Measurements from ENCODE around the gene SNX25. TPM values are rescaled to one million over a fixed set of nuclear protein-coding genes. Genes with fewer than 3 reads are reported as not detected.
A peak's percentile ranks its signal among the peaks of the same experiment; 100 is the strongest.
"Not testable (repeated sequence)": the region's sequence is repeated elsewhere in the genome, so short reads cannot be mapped to it uniquely, and the experiment has no call there.

The SNX25 gene
- total RNA-seq, 2 donors from 2014 or later, result 20.6 to 30.6 TPM

DNA sequence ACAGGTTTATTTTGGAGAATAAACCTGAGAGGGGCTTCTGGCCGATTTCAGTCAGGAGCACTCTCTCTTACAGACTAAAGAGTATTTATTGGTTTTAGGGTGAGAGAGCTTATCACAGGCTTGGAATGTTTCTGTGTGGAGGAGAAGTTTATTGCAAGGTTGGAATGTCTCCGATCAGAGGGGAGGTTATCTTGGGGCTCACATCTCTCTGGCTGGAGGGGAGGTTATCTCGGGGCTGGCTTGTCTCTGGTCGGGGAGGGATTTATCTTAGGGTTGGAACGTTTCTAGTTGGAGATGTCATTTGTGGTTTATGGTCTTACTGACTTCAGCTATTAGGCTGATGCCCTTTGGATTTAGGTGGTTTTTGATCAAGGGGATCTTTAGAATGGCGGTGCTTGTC lies 115.0 kb downstream of the SNX25 start:
- H3K27me3 Mint-ChIP-seq; H3K4me3 Mint-ChIP-seq; H3K9me3 Mint-ChIP-seq; ATAC-seq; H3K4me1 Mint-ChIP-seq (ENCODE audit: low read depth in 2 of 2); H3K36me3 Mint-ChIP-seq; DNase-seq (ENCODE audit: low spot score); H3K27ac Mint-ChIP-seq: not testable (repeated sequence)

DNA sequence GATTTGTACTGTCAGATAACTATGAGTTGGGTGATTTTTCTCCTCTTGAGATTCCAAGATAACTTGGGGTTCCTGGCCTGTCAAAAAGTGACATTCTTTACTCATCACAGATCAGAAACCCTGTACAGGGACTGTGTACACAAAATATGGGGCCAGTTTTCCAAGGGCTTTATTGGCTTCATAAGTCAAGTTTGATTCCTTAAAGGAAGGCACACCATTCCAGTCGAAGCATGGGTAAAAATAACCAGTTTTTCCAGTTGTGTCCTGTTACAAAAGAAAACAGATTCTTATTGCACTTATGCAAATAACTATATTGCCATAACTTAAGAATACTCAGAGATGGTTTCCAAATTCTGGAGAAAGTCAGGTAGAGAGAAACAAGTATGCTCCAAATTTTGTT lies 116.3 kb downstream of the SNX25 start:
- not testable (repeated sequence) for DNase-seq (ENCODE audit: low spot score); H3K4me3 Mint-ChIP-seq; ATAC-seq; H3K27ac Mint-ChIP-seq; H3K36me3 Mint-ChIP-seq; H3K4me1 Mint-ChIP-seq (ENCODE audit: low read depth in 2 of 2); H3K9me3 Mint-ChIP-seq; H3K27me3 Mint-ChIP-seq

DNA sequence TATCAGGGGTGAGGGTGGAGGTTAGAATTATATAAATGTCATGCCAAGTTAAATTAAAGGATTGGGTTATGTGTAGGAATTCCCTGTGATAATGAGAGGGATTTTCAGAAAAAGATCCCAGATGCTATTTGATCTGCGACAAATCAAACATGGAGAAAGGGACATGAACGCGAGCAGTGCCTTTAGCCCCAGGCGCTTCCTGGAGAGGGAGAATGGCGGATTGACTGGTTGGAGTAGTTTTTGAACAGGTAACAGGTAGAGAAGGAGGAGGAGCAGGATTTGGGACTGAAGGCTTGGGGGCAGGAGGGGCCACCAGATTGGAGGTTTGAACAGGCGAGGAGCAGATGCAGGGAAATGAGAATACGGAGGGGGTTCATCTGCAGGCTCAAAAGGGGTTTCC lies 119.2 kb downstream of the SNX25 start:
- peaks cover 2% of the 10 kb centered on the region for H3K9me3 Mint-ChIP-seq
- DNase-seq (ENCODE audit: low spot score), result no peak
- H3K27me3 Mint-ChIP-seq, result no peaks in the 10 kb centered on the region
- H3K27ac Mint-ChIP-seq, result no peak overlapping the region
- no peak for ATAC-seq
- H3K4me1 Mint-ChIP-seq (ENCODE audit: low read depth in 2 of 2), result peaks cover 0 to 4% of the 10 kb centered on the region in 2 donors
- H3K4me3 Mint-ChIP-seq, result no peak overlapping the region
- H3K36me3 Mint-ChIP-seq, result no peaks in the 10 kb centered on the region

DNA sequence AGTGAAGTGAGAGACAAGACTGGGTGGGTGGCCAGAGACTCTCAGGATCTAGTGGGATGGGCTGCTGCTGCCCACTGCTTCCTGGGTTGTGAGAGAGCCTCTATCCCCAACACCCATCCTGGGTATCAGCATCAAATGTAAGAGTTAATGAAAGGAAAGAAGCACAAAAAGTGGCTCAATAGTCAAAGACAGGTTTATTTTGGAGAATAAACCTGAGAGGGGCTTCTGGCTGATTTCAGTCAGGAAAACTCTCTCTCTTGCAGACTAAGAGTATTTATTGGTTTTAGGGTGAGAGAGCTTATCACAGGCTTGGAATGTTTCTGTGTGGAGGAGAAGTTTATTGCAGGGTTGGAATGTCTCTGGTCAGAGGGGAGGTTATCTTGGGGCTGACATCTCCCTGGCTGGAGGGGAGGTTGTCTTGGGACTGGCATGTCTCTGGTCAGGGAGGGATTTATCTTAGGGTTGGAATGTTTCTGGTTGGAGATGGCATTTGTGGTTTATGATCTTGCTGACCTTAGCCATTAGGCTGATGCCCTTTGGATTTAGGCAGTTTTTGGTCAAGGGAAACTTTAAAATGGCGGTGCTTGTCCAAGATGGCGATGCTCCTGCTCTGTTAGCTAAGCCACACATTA lies 120.6 kb downstream of the SNX25 start:
- H3K4me3 Mint-ChIP-seq; H3K9me3 Mint-ChIP-seq; ATAC-seq; DNase-seq (ENCODE audit: low spot score); H3K4me1 Mint-ChIP-seq (ENCODE audit: low read depth in 2 of 2); H3K27me3 Mint-ChIP-seq; H3K36me3 Mint-ChIP-seq; H3K27ac Mint-ChIP-seq: not testable (repeated sequence)

DNA sequence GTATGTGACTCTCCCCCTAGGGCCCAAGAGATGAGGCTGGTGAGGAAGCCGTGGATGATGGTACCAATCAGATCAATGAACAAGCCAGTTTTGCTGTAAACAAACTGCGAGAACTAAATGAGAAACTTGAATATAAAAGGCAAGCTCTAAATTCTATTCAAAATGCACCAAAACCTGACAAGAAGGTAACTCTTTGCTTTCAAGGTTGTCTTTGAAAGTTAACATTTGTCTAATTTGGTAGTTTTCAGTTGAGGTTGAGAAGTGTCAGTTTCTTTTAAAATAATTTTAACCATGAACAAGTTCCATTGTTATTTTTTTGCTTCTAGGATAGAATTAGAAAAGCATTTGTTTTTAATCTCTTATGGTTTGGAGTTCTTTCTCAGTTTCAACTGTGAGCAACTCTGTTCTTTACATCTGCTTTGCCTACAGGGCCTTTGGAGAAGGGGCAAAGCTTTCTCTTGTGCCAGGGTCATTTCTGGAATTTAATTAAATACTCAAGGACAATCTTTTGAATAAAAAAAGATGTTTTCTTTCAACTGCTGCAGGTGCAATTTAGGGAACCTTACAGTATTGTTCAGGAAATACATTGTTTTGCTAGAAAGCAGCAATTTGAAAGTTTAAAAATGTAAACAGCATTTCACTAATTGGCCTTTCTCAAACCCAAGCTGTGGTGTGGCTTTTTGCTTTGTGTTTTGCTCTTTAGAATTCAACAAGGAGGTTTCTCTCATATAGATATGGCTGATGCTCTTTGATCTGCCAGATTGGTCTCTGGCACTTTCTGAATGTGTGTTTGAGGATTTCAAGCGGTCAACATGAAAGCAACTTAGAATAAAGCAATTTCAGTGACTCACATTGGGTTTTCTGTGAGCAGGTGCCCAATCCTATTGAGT lies 123.4 kb downstream of the SNX25 start:
- ATAC-seq, result no peak
- H3K27ac Mint-ChIP-seq, result peak overlapping the region in 1 of 2 donors; percentile 49
- H3K9me3 Mint-ChIP-seq, result peaks cover 2% of the 10 kb centered on the region
- no peaks in the 10 kb centered on the region for H3K36me3 Mint-ChIP-seq
- peaks cover 0 to 4% of the 10 kb centered on the region in 2 donors for H3K4me1 Mint-ChIP-seq (ENCODE audit: low read depth in 2 of 2)
- no peak overlapping the region for H3K4me3 Mint-ChIP-seq
- no peak for DNase-seq (ENCODE audit: low spot score)
- no peaks in the 10 kb centered on the region for H3K27me3 Mint-ChIP-seq

DNA sequence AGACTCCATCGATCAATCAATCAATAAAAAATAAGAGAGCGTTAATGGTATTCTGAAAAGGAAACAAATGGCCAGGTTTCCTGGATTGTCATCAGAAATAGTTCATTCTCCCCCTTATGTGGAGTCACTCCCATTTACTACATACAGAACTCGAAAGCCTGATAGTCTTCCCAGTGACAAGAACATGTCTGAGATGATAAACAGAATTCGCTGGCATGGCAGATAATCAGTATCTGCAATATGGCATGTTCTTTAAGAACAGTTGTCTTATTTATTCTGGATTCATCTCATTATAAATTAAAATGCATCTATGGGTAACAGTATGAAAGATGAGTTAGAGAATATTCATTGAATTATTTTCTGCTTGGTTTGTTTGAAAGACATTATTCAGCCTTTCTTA lies 124.9 kb downstream of the SNX25 start:
- DNase-seq (ENCODE audit: low spot score) (no peak), ATAC-seq (no peak)
- peaks cover 0 to 4% of the 10 kb centered on the region in 2 donors for H3K4me1 Mint-ChIP-seq (ENCODE audit: low read depth in 2 of 2)
- H3K27me3 Mint-ChIP-seq, result no peaks in the 10 kb centered on the region
- peaks cover 9% of the 10 kb centered on the region for H3K36me3 Mint-ChIP-seq
- H3K27ac Mint-ChIP-seq, result no peak overlapping the region
- H3K9me3 Mint-ChIP-seq, result peaks cover 2% of the 10 kb centered on the region
- no peak overlapping the region for H3K4me3 Mint-ChIP-seq

DNA sequence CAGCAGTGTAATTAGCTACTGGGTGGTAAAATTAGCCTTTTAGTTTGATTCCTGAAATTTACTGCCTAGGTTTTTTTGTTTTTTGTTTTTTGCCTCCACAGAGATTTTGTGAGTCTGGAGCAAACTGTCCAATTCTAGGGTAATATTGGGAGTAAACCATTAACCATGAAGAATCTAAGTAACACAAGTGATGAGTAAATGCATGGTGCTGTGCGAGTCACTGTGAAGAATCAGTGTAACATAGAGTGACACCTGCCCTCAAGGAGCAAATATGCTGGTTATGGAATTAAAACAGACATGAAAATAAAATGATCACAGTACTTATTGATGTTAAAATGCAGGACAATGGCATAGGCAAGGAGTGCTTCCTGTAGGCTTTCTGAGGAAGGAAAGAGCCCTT lies 126.2 kb downstream of the SNX25 start:
- Mint-ChIP-seq H3K4me3 (no peak overlapping the region), H3K36me3 (peaks cover 13% of the 10 kb centered on the region), H3K4me1 (ENCODE audit: low read depth in 2 of 2) (peaks cover 0 to 3% of the 10 kb centered on the region in 2 donors), H3K9me3 (no peaks in the 10 kb centered on the region), H3K27me3 (no peaks in the 10 kb centered on the region), H3K27ac (no peak overlapping the region)
- DNase-seq (ENCODE audit: low spot score), result no peak
- ATAC-seq, result no peak

DNA sequence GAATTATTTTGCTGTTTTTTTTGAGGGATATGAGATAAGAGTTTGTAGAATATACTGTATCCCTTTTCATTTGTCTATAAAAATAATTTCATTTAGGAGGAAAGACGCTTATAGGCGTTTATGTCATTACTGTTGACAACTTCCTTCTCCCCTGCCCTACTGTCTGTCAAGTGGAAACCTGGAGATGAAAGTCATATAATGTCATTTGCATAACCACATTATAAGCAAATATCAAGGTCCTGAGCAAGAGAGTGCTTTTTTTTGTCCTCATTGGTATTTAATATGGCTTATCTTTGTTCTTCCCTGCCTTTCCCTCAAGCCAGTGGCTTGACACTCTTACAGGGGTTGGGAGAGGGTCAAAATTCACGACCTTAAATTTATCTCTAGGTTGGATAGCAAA lies 130.5 kb downstream of the SNX25 start:
- Mint-ChIP-seq H3K27me3 (no peaks in the 10 kb centered on the region), H3K4me1 (ENCODE audit: low read depth in 2 of 2) (peaks cover 13 to 40% of the 10 kb centered on the region in 2 donors), H3K4me3 (no peak overlapping the region), H3K36me3 (peaks cover 19% of the 10 kb centered on the region), H3K27ac (peak overlapping the region in 1 of 2 donors; percentile 65), H3K9me3 (no peaks in the 10 kb centered on the region)
- DNase-seq (ENCODE audit: low spot score) (no peak), ATAC-seq (no peak)

DNA sequence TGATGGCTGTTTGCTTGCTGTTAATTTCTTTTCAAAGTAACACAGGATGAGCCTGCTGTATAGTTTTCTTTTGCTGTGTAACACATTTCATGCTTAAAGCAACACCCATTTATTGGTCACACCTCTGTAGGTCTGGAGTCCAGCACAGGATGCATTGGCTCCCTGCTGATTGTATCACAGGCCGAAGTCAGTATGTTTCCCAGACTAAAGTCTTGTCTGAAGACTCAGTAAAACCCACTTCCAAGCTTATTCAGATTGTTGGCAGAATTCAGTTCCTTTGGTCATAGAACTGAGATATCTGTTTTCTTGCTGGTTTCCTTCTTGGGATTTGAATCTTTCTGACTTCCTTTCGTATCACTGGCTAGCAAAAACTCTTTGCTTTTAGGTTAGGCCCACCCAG lies 132.0 kb downstream of the SNX25 start:
- Mint-ChIP-seq H3K9me3 (no peaks in the 10 kb centered on the region), H3K4me1 (ENCODE audit: low read depth in 2 of 2) (peaks cover 15 to 44% of the 10 kb centered on the region in 2 donors)

DNA sequence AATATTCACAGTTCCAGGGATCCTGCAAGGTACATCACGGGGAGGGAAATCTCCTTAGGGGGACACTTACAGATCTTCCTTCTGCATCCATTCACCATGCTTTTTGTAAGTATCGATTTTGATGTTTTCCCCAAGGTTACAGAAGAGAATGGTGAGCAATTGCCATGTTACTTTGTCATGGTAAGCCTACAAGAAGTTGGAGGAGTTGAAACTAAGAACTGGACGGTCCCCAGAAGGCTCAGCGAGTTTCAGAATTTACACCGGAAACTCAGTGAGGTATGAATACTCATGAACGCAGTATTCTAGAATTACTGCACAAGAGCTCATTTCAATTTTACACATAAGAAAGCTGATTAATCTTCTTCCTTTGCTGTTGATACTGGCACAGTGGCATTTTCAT lies 132.4 kb downstream of the SNX25 start:
- no peak for DNase-seq (ENCODE audit: low spot score)
- peak overlapping the region; percentile 46 for H3K4me3 Mint-ChIP-seq
- H3K27me3 Mint-ChIP-seq, result no peaks in the 10 kb centered on the region
- peaks cover 15 to 44% of the 10 kb centered on the region in 2 donors for H3K4me1 Mint-ChIP-seq (ENCODE audit: low read depth in 2 of 2)
- H3K36me3 Mint-ChIP-seq, result peaks cover 21% of the 10 kb centered on the region
- peak overlapping the region in 1 of 2 donors; percentile 65 for H3K27ac Mint-ChIP-seq
- no peaks in the 10 kb centered on the region for H3K9me3 Mint-ChIP-seq
- peak in 1 of 2 donors; percentile 69 for ATAC-seq

More for the DNA sequence above, 132.0 kb downstream of the SNX25 start:
- peak overlapping the region in 1 of 2 donors; percentile 65 for H3K27ac Mint-ChIP-seq
- DNase-seq (ENCODE audit: low spot score) (no peak), ATAC-seq (peak in 1 of 2 donors; percentile 45)
- H3K27me3 Mint-ChIP-seq, result no peaks in the 10 kb centered on the region
- H3K36me3 Mint-ChIP-seq, result peaks cover 19% of the 10 kb centered on the region
- peak overlapping the region; percentile 46 for H3K4me3 Mint-ChIP-seq

DNA sequence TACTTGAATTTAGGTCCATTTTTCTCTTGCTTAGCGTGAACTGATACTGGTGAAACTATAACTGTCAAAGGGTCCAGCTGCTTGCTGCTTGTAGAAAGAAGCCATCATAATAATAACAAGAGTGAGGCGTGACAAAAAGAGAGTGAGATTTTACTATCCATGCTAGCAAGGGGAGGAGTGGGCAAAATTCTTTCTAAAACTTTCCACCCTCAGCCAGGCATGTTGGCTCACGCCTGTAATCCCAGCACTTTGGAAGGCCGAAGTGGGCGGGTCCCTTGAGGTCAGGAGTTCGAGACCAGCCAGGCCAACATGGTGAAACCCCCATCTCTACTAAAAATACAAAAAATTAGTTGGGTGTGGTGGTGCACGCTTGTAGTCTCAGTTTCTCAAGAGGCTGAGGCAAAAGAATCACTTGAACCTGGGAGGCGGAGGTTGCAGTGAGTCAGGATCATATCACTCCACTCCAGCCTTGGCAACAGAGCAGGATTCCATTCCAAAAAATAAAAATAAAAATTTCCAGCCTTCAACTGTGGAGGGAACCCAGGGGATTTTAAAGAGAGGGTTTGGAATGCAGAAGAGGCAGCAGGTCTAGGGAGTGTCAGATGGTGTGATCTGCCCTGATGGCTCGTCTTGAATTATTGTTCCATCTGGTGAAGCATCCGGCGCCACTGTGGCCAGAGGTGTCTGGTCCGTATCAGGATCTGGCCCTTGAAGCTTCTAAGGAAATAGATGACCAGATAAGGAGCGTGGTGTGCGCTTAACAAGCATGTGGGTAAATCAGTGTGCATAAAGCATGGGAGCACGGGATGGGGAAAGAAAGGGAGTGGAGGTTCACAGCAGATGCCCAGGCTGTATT lies 134.6 kb downstream of the SNX25 start:
- Mint-ChIP-seq H3K27ac (peak overlapping the region; percentile 78 to 79), H3K36me3 (peaks cover 31% of the 10 kb centered on the region), H3K4me3 (peak overlapping the region; percentile 42), H3K27me3 (no peaks in the 10 kb centered on the region), H3K4me1 (ENCODE audit: low read depth in 2 of 2) (peaks cover 15 to 44% of the 10 kb centered on the region in 2 donors), H3K9me3 (no peaks in the 10 kb centered on the region)
- DNase-seq (ENCODE audit: low spot score), result no peak
- ATAC-seq, result peak; percentile 50 to 64

DNA sequence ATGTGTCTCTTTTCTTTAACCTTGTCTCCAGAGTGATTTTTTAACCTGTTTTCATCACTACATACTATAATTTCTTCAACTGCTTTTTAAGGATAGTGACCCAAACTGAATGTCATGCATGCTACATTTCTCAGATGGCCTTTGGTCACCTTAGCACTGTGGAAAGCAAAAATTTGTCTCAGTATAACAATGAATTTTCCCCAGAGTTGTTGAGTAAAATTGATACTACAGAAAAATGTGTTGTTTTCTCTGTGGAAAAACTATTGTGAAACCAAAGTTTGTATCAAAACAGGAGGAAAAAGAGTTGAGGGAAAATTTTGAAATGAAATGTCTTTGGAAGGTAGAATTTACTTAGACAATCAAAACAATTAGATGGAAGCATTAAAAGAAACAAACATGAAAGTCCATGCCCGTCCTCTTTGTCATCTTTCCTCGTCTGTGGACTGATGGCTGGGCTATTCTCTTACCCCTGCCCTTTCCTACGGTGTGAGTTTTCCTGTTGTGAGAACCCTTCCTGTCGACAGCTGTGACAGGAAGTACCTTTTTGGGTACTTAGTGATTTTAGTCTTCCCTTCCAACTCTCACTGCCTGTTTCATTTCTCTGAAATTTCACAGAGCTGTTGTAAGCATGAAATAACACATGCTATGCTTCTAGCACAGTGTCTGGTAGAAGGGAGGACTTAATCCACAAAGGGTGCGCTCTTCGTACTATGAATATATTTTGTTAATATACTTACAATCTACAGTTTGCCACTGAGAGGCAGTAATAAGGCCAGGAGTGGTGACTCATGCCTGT lies 135.5 kb downstream of the SNX25 start:
- no peaks in the 10 kb centered on the region for H3K27me3 Mint-ChIP-seq
- H3K9me3 Mint-ChIP-seq, result no peaks in the 10 kb centered on the region
- H3K36me3 Mint-ChIP-seq, result peaks cover 31% of the 10 kb centered on the region
- DNase-seq (ENCODE audit: low spot score), result no peak
- peak overlapping the region; percentile 78 to 79 for H3K27ac Mint-ChIP-seq
- ATAC-seq, result peak; percentile 60 to 61
- peaks cover 15 to 41% of the 10 kb centered on the region in 2 donors for H3K4me1 Mint-ChIP-seq (ENCODE audit: low read depth in 2 of 2)
- peak overlapping the region; percentile 42 for H3K4me3 Mint-ChIP-seq
